OCI-LY7 (cell line): Measurements from ENCODE around the gene C2CD3. TPM values are rescaled to one million over a fixed set of nuclear protein-coding genes. Genes with fewer than 3 reads are reported as not detected.

Experiments
- BruUV-seq: library from RNA; stranded (reverse); fragments of 400-500 nt; replicated peaks from 2 replicates; lab custom pipeline; 2021; lab: Mats Ljungman, UMichigan
- CTCF ChIA-PET: fragments of 300-600 bp; sonication (Branson Sonifier 250); formaldehyde crosslinking; loops from one replicate; lab custom pipeline; 2022; ENCODE audit warnings: antibody characterized with exemption; ENCODE audit not compliant: unreplicated experiment; lab: Charles Lee
- POLR2A ChIA-PET: fragments of 300-600 bp; sonication (Branson Sonifier 250); formaldehyde crosslinking; loops from one replicate; lab custom pipeline; 2022; ENCODE audit warnings: antibody characterized with exemption; lab: Charles Lee
- DNase-seq: peaks from one replicate; pipeline ENCODE4 v3.0.0-alpha.2; 2015; ENCODE audit warnings: low spot score
- H2AFZ ChIP-seq: fragments of 200-600 bp; sonication (generic), shearing (Covaris generic); 2 replicates; pipeline ENCODE4 v1.6.1; 2014; ENCODE audit warnings: mild to moderate bottlenecking, antibody characterized with exemption, low read length, moderate library complexity
- H3K27ac ChIP-seq: fragments of 200-600 bp; sonication (generic); 2 replicates; pipeline ENCODE4 v1.5.1; 2014; ENCODE audit warnings: mixed run types, low read depth, mild to moderate bottlenecking, moderate library complexity, low read length, inconsistent platforms; ENCODE audit not compliant: poor library complexity, severe bottlenecking
- H3K36me3 ChIP-seq: fragments of 200-600 bp; sonication (generic); 2 replicates; pipeline ENCODE4 v1.6.1; 2014; ENCODE audit warnings: mild to moderate bottlenecking, antibody characterized with exemption, low read length, moderate library complexity, mixed read lengths; ENCODE audit not compliant: insufficient read depth
- H3K4me1 ChIP-seq: fragments of 200-600 bp; sonication (generic); 2 replicates; pipeline ENCODE4 v1.5.1; 2014; ENCODE audit warnings: mild to moderate bottlenecking, low read length; ENCODE audit not compliant: insufficient read depth, poor library complexity, severe bottlenecking
- H3K4me2 ChIP-seq: fragments of 200-600 bp; sonication (generic); 2 replicates; pipeline ENCODE4 v1.6.1; 2014; ENCODE audit warnings: mild to moderate bottlenecking, low read length
- H3K4me3 ChIP-seq: fragments of 200-600 bp; sonication (generic); 2 replicates; pipeline ENCODE4 v1.5.1; 2014; ENCODE audit warnings: mild to moderate bottlenecking, low read depth, low read length; ENCODE audit not compliant: poor library complexity, severe bottlenecking
- H3K79me2 ChIP-seq: fragments of 200-600 bp; sonication (generic); 2 replicates; pipeline ENCODE4 v1.6.1; 2016; ENCODE audit warnings: low read depth, mild to moderate bottlenecking, low read length, moderate library complexity, mixed read lengths; ENCODE audit not compliant: insufficient read depth
- H3K9me2 ChIP-seq: fragments of 200-600 bp; sonication (generic); 2 replicates; pipeline ENCODE4 v1.6.1; 2016; ENCODE audit warnings: mild to moderate bottlenecking, low read length, mixed read lengths; ENCODE audit not compliant: insufficient read depth
- H3K9me3 ChIP-seq: fragments of 200-600 bp; sonication (generic); 2 replicates; pipeline ENCODE4 v1.6.1; 2014; ENCODE audit warnings: mild to moderate bottlenecking, mixed run types, low read length, mixed read lengths
- H4K20me1 ChIP-seq: fragments of 200-600 bp; sonication (generic); 2 replicates; pipeline ENCODE4 v1.6.1; 2014; ENCODE audit warnings: mild to moderate bottlenecking, antibody characterized with exemption, low read length, moderate library complexity, mixed read lengths; ENCODE audit not compliant: insufficient read depth
- CTCF ChIP-seq: fragments of 200-600 bp; sonication (generic); conservative IDR thresholded peaks from 2 replicates; pipeline ENCODE4 v1.5.1; 2014; ENCODE audit warnings: mild to moderate bottlenecking, antibody characterized with exemption, low read length, moderate library complexity, mixed read lengths
- EZH2phosphoT487 ChIP-seq: fragments of 200-600 bp; sonication (generic); IDR thresholded peaks from 2 replicates; pipeline ENCODE4 v1.6.1; 2018; ENCODE audit warnings: low read depth, borderline replicate concordance, mild to moderate bottlenecking, mixed run types, antibody characterized with exemption, low read length, moderate library complexity, mixed read lengths
- intact Hi-C: fragments of 100-400 bp; cut with micrococcal nuclease; formaldehyde crosslinking; loops from one replicate; pipeline ENCODE4 v1.10.0; 2022; ENCODE audit not compliant: unreplicated experiment
- total RNA-seq, 2 experiments: library from RNA; depleted of rRNA in 1 of 2; stranded (reverse); fragments of >200 nt in 1 of 2; shearing (Covaris generic) in 1 of 2; gene quantifications; 2 replicates each; pipeline ENCODE4 v1.2.3, GENCODE V29; 2014 to 2022

The C2CD3 gene
- total RNA-seq, 2 experiments from 2014 or later: 29.2 to 32.1 TPM

GRCh38 chr11:74055938-74056337 lies 114.9 kb downstream of the C2CD3 start:
- DNase-seq: no peak
- ChIA-PET CTCF (no interaction called here), POLR2A (interaction anchor here (0.6 to 1.1 kb wide), 2 partner anchors 11 to 526 kb away, joined by 4 read pairs; no protein-coding TSS in a partner anchor)
- no peak overlapping the region for H3K27ac ChIP-seq
- H3K4me1 ChIP-seq: no peaks in the 10 kb centered on the region
- no TSS peak for BruUV-seq
- peaks cover 26% of the 10 kb centered on the region for H3K36me3 ChIP-seq
- intact Hi-C loops: no loop called here
- H3K9me2 ChIP-seq: no peaks in the 10 kb centered on the region
- TF ChIP-seq CTCF (no peak), EZH2phosphoT487 (no peak)
- no peaks in the 10 kb centered on the region for H3K9me3 ChIP-seq
- no peaks in the 10 kb centered on the region for H4K20me1 ChIP-seq
- no peaks in the 10 kb centered on the region for H3K79me2 ChIP-seq
- no peak overlapping the region for H3K4me2 ChIP-seq
- no peak overlapping the region for H2AFZ ChIP-seq
- H3K4me3 ChIP-seq: no peak overlapping the region

- ChIA-PET POLR2A (no interaction called here), CTCF (no interaction called here)
- H3K9me2 ChIP-seq: no peaks in the 10 kb centered on the region
- no peak overlapping the region for H2AFZ ChIP-seq
- no peak overlapping the region for H3K27ac ChIP-seq
- TF ChIP-seq EZH2phosphoT487 (no peak), CTCF (no peak)
- no peaks in the 10 kb centered on the region for H3K4me1 ChIP-seq
- H4K20me1 ChIP-seq: no peaks in the 10 kb centered on the region
- no peak overlapping the region for H3K4me3 ChIP-seq
- H3K4me2 ChIP-seq: no peak overlapping the region
- H3K9me3 ChIP-seq: no peaks in the 10 kb centered on the region
- no peak for DNase-seq
- intact Hi-C loops: no loop called here
- no TSS peak for BruUV-seq
- H3K79me2 ChIP-seq: no peaks in the 10 kb centered on the region
- H3K36me3 ChIP-seq: peaks cover 43% of the 10 kb centered on the region
Observed at GRCh38 chr11:74050465-74050864, 120.3 kb downstream of the C2CD3 start.

- H3K4me3 ChIP-seq: no peak overlapping the region
- BruUV-seq: no TSS peak
- H3K4me2 ChIP-seq: no peak overlapping the region
- no peak overlapping the region for H3K27ac ChIP-seq
- no peaks in the 10 kb centered on the region for H3K9me2 ChIP-seq
- intact Hi-C loops: no loop called here
- H3K9me3 ChIP-seq: no peaks in the 10 kb centered on the region
- H2AFZ ChIP-seq: no peak overlapping the region
- TF ChIP-seq CTCF: no peak
- TF ChIP-seq EZH2phosphoT487: no peak
- no peak for DNase-seq
- no peaks in the 10 kb centered on the region for H3K4me1 ChIP-seq
- POLR2A ChIA-PET: no interaction called here
- H3K79me2 ChIP-seq: no peaks in the 10 kb centered on the region
- CTCF ChIA-PET: no interaction called here
- no peaks in the 10 kb centered on the region for H4K20me1 ChIP-seq
- H3K36me3 ChIP-seq: peaks cover 51% of the 10 kb centered on the region
Observed at GRCh38 chr11:74048993-74049392, 121.8 kb downstream of the C2CD3 start.
